NB4 (cell line): ENCODE results near the gene CPEB3.

Experiments
- CTCF ChIP-seq: IDR thresholded peaks from one replicate; pipeline ENCODE4 v1.5.1; 2012; ENCODE audit warnings: low read depth, low read length
- MAX ChIP-seq: IDR thresholded peaks from 2 replicates; pipeline ENCODE4 v1.6.1; 2011; ENCODE audit warnings: low read depth, low read length

DNA sequence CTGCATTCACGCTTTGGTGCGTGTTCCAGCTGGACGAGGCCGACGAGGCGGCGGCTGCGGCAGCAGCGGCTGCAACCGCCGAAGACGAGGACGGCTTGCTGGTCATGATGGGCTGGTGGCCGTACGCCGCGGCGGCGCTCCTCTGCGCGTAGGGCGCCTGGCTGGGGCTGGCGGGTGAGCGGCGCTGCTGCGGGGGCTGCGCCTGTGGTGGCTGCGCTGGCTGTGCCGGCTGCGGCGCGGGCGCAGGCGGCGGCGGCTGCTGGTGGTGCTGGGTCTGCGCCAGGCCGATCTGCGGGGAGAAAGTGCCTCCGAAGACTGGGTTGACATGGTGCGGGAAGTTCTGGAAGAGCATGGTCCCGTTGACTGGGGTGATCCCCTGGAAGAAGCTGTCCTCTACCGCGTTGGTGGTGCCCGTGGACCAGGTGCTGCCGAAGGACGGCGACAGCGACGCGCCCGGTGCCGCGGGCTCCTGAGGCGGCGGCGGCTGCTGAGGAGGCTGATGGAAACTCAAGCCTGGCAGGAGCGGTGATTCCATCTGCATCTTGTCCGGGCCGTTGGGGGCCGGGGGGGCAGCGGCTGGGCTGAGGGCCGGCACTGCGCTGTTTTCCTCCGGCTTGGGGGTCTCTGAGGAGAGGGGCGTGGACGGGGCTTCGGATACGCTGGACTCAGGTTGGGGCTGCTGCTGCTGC, 51.1 kb downstream of the CPEB3 start:
- TF ChIP-seq CTCF (no peak), MAX (no peak)
